Measurements from ENCODE around the gene SNX33. TPM values are rescaled to one million over a fixed set of nuclear protein-coding genes. Genes with fewer than 3 reads are reported as not detected.

SNX33 gene, protein sequence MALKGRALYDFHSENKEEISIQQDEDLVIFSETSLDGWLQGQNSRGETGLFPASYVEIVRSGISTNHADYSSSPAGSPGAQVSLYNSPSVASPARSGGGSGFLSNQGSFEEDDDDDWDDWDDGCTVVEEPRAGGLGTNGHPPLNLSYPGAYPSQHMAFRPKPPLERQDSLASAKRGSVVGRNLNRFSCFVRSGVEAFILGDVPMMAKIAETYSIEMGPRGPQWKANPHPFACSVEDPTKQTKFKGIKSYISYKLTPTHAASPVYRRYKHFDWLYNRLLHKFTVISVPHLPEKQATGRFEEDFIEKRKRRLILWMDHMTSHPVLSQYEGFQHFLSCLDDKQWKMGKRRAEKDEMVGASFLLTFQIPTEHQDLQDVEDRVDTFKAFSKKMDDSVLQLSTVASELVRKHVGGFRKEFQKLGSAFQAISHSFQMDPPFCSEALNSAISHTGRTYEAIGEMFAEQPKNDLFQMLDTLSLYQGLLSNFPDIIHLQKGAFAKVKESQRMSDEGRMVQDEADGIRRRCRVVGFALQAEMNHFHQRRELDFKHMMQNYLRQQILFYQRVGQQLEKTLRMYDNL
- total RNA-seq (2014; rRNA removed; shearing (Covaris generic)), result 14.6 and 21.2 TPM in 2 replicates
- 4.9 and 6.2 TPM in 2 replicates for polyA plus RNA-seq (2016; fragmentation: Nextera tagmentation; extraction: Ambion mirVana)
- long read RNA-seq, full-length matches to known transcripts, result 1 of 2 reads
- long read RNA-seq, partial matches to known transcripts, result 0 of 2 reads
- long read RNA-seq, other reads (novel, unspliced or antisense), result 1 of 2 reads

DNA sequence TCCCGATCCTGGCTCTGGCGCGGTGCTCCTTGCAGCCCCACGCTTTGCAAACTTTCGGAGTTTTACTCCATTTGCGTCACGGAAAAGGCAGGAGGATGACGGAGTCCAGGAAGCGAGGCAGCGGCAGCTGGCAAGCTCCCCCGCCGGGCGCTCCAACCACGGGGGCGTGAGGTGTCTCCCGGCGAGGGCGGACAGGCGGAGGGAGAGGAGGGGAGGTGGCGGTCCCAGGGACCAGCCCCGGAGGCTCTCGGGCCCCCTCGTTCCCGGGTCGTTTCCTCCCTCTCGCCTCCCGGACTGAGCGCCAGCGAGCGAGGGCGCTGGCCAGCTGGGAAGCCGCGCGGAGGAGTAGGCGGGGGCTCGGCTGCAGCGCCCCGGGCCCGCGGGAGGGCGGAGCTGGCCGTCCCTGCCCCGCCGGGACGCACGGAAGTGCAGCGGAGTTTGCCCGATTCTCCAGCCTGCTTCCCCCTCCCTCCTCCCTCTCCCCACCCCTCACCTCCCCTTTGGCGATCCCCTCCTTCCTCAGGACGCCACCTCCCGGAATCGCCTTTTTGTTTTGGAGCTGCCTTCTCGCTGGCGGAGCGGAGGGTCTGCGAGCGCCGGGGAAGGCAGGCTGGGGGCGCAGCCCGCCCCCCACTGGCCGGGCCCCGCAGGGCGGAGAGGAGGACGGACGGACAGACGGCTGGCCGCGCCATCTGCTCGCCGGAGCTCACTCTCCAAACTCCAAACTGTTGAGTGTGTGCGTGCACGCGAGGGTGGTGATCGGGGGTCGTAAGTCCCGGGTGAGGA is at the start of gene SNX33:
Gene SNX33, plus strand, starts transcription at position 543 of the 786 bp plus-strand sequence. CDS start 1,191 bp downstream, outside the sequence.
- DNase-seq (ENCODE audit: low spot score), result peak; percentile 92
- Histone ChIP-seq H3K79me2 (replicated peaks; ENCODE audit: insufficient read depth) (peaks cover 40% of the 10 kb centered on the region), H2AFZ (peak within 1 kb of the TSS; percentile 95)

DNA sequence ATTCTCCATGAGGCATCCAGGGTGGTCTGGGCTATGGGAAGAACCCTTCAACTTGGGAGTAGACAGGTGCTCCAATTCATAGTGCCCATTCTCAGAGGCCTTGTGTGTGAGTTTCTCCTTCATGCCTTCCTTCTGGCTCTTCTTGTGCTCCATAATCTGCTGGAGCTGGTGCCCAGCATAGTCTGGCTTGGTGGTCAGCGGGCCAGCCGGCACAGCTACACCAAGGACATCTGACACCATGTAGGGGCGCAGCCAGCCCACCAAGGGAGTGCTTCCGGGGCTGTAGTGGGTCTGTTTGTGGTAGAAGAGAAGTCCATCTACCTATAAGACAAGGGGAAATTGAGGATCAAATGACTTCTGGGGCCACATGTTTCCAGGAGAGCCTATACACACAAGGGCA is 49.4 kb upstream of the SNX33 start:
- Histone ChIP-seq H3K27ac (ENCODE audit: low read depth) (no peak overlapping the region), H4K20me1 (replicated peaks; ENCODE audit: insufficient read depth) (no peaks in the 10 kb centered on the region), H3K4me1 (ENCODE audit: insufficient read depth) (no peaks in the 10 kb centered on the region), H3K27me3 (ENCODE audit: insufficient read depth) (no peaks in the 10 kb centered on the region), H3K79me2 (replicated peaks; ENCODE audit: insufficient read depth) (no peaks in the 10 kb centered on the region), H3K36me3 (ENCODE audit: insufficient read depth) (peaks cover 8% of the 10 kb centered on the region), H3K4me3 (no peak overlapping the region), H3F3A (replicated peaks; ENCODE audit: low read depth) (0 out of 2 replicates have a peak, but pooled peaks cover 3% of the 10 kb centered on the region), H2AFZ (no peak overlapping the region), H3K9me2 (ENCODE audit: insufficient read depth) (no peaks in the 10 kb centered on the region), H3K4me2 (no peak overlapping the region)
- DNase-seq (ENCODE audit: low spot score), result no peak
- H3K27ac Mint-ChIP-seq, result no peak overlapping the region
- no peak for ATAC-seq
- no peak overlapping the region for H3K4me3 Mint-ChIP-seq
- no peaks in the 10 kb centered on the region for H3K27me3 Mint-ChIP-seq (ENCODE audit: insufficient read depth, low read depth, poor library complexity)
- no peaks in the 10 kb centered on the region for H3K4me1 Mint-ChIP-seq
- no peaks in the 10 kb centered on the region for H3K9me3 Mint-ChIP-seq
- peaks cover 38% of the 10 kb centered on the region for H3K36me3 Mint-ChIP-seq (ENCODE audit: low read depth)
- no peak for TF ChIP-seq NANOG (IDR thresholded peaks at IDR 0.05; ENCODE audit: borderline replicate concordance)
- TF ChIP-seq, protein P1, sequence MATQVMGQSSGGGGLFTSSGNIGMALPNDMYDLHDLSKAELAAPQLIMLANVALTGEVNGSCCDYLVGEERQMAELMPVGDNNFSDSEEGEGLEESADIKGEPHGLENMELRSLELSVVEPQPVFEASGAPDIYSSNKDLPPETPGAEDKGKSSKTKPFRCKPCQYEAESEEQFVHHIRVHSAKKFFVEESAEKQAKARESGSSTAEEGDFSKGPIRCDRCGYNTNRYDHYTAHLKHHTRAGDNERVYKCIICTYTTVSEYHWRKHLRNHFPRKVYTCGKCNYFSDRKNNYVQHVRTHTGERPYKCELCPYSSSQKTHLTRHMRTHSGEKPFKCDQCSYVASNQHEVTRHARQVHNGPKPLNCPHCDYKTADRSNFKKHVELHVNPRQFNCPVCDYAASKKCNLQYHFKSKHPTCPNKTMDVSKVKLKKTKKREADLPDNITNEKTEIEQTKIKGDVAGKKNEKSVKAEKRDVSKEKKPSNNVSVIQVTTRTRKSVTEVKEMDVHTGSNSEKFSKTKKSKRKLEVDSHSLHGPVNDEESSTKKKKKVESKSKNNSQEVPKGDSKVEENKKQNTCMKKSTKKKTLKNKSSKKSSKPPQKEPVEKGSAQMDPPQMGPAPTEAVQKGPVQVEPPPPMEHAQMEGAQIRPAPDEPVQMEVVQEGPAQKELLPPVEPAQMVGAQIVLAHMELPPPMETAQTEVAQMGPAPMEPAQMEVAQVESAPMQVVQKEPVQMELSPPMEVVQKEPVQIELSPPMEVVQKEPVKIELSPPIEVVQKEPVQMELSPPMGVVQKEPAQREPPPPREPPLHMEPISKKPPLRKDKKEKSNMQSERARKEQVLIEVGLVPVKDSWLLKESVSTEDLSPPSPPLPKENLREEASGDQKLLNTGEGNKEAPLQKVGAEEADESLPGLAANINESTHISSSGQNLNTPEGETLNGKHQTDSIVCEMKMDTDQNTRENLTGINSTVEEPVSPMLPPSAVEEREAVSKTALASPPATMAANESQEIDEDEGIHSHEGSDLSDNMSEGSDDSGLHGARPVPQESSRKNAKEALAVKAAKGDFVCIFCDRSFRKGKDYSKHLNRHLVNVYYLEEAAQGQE (IDR thresholded peaks at IDR 0.05; ENCODE audit: unreplicated experiment), result no peak
- TF ChIP-seq, protein P2, sequence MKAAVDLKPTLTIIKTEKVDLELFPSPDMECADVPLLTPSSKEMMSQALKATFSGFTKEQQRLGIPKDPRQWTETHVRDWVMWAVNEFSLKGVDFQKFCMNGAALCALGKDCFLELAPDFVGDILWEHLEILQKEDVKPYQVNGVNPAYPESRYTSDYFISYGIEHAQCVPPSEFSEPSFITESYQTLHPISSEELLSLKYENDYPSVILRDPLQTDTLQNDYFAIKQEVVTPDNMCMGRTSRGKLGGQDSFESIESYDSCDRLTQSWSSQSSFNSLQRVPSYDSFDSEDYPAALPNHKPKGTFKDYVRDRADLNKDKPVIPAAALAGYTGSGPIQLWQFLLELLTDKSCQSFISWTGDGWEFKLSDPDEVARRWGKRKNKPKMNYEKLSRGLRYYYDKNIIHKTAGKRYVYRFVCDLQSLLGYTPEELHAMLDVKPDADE (IDR thresholded peaks at IDR 0.05), result no peak
- TF ChIP-seq, protein P3, sequence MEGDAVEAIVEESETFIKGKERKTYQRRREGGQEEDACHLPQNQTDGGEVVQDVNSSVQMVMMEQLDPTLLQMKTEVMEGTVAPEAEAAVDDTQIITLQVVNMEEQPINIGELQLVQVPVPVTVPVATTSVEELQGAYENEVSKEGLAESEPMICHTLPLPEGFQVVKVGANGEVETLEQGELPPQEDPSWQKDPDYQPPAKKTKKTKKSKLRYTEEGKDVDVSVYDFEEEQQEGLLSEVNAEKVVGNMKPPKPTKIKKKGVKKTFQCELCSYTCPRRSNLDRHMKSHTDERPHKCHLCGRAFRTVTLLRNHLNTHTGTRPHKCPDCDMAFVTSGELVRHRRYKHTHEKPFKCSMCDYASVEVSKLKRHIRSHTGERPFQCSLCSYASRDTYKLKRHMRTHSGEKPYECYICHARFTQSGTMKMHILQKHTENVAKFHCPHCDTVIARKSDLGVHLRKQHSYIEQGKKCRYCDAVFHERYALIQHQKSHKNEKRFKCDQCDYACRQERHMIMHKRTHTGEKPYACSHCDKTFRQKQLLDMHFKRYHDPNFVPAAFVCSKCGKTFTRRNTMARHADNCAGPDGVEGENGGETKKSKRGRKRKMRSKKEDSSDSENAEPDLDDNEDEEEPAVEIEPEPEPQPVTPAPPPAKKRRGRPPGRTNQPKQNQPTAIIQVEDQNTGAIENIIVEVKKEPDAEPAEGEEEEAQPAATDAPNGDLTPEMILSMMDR (conservative IDR thresholded peaks at IDR 0.05; ENCODE audit: low read depth in 2 of 2), result no peak
- TF ChIP-seq STAT1 (IDR thresholded peaks at IDR 0.05; ENCODE audit: unreplicated experiment), result no peak
- no peak for TF ChIP-seq ZNF114 (CRISPR knock-in tag; IDR thresholded peaks at IDR 0.05)

More for the DNA sequence above, at the start of gene SNX33:
- H3K9me3 Mint-ChIP-seq, result no peaks in the 10 kb centered on the region
- TF ChIP-seq, protein P3 (conservative IDR thresholded peaks at IDR 0.05; ENCODE audit: low read depth in 2 of 2), result peak; percentile 50 to 62
- TF ChIP-seq, protein P2 (IDR thresholded peaks at IDR 0.05), result peak; percentile 35
- TF ChIP-seq STAT1 (IDR thresholded peaks at IDR 0.05; ENCODE audit: unreplicated experiment), result no peak
- peak; percentile 62 for TF ChIP-seq POLR2AphosphoS5 (IDR thresholded peaks at IDR 0.05; ENCODE audit: low read depth)
- Histone ChIP-seq H3K4me2 (peak within 1 kb of the TSS; percentile 99), H3K27ac (ENCODE audit: low read depth) (peak within 1 kb of the TSS; percentile 99), H3F3A (replicated peaks; ENCODE audit: low read depth) (peaks cover 31% of the 10 kb centered on the region), H3K4me3 (peak within 1 kb of the TSS; percentile 96), H3K4me1 (ENCODE audit: insufficient read depth) (peaks cover 27% of the 10 kb centered on the region), H3K9me2 (ENCODE audit: insufficient read depth) (no peaks in the 10 kb centered on the region), H3K27me3 (ENCODE audit: insufficient read depth) (peaks cover 17% of the 10 kb centered on the region), H3K36me3 (ENCODE audit: insufficient read depth) (no peaks in the 10 kb centered on the region), H4K20me1 (replicated peaks; ENCODE audit: insufficient read depth) (peaks cover 12% of the 10 kb centered on the region; the same call in 1 of the 2 replicates)
- peaks cover 53% of the 10 kb centered on the region for H3K4me1 Mint-ChIP-seq
- H3K27ac Mint-ChIP-seq, result peak within 1 kb of the TSS; percentile 99
- H3K4me3 Mint-ChIP-seq, result peak within 1 kb of the TSS; percentile 96
- H3K27me3 Mint-ChIP-seq (ENCODE audit: insufficient read depth, low read depth, poor library complexity), result peaks cover 44% of the 10 kb centered on the region
- peaks cover 28% of the 10 kb centered on the region for H3K36me3 Mint-ChIP-seq (ENCODE audit: low read depth)
- peak; percentile 74 for ATAC-seq
